Stimulated activated CD4-positive, alpha-beta T cell treated with anti-CD3 and anti-CD28 coated beads, Interleukin-12 subunit alpha, Interleukin-12 subunit beta, amount 100 ng/mL, for 48 hours (primary cell): Measurements from ENCODE around the gene EEF1A1.
A peak's percentile ranks its signal among the peaks of the same experiment; 100 is the strongest.
"Not testable (repeated sequence)": the region's sequence is repeated elsewhere in the genome, so short reads cannot be mapped to it uniquely, and the experiment has no call there.

Experiments
- DNase-seq, 3 donors: peaks; one replicate each; pipeline ENCODE4 v3.0.0-alpha.2; 2020; ENCODE audit warnings: low read depth in 2 of 3, low spot score in 1 of 3

The EEF1A1 gene

DNA sequence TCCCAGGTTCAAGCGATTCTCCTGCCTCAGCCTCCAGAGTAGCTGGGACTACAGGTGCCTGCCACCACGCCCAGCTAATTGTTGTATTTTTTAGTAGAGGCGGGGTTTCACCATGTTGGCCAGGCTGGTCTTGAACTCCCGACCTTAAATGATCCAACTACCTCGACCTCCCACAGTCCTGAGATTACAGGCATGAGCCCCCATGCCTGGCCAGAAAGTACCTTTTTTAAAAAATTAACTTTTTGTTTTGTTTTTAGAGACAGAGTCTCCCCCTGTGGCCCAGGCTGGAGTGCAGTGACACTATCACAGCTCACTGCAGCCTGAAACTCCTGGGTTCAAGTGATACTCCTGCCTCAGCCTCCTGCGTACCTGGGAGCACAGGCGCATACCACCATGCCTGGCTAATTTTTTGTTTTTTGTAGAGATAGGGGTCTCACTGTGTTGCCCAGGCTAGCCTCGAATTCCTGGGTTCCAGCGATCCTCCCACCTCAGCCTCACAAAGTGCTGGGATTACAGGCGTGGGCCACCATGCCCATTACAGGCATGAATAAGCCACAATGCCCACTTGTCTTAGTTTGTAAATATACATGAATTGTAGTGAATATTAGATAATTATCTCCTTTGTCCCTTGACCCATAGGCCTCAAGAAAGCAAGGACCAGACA, 17.4 kb upstream of the EEF1A1 start:
- DNase-seq, result no peak

- no peak for DNase-seq
These were observed 16.8 kb upstream of the EEF1A1 start for GRCh38 chr6:73537677-73538076.

DNA sequence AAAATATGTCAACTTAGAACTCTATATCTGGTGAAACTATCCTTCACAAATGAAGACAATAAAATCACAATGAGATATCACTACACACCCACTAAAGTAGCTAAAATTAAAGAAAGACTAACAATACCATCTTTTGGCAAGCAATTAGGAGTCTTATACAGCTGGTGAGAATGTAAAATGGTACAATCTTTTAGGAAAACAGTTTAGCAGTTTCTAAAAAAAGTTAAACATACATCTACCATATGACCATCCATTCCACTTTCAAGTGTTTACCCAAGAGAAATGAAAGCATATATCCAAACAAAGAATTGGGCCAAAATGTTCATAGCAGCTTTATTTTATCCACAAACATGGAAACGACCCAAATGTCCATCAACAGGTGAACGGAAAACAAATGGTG, 13.8 kb upstream of the EEF1A1 start:
- no peak for DNase-seq

GRCh38 chr6:73532293-73532692, 11.5 kb upstream of the EEF1A1 start:
- no peak for DNase-seq

DNA sequence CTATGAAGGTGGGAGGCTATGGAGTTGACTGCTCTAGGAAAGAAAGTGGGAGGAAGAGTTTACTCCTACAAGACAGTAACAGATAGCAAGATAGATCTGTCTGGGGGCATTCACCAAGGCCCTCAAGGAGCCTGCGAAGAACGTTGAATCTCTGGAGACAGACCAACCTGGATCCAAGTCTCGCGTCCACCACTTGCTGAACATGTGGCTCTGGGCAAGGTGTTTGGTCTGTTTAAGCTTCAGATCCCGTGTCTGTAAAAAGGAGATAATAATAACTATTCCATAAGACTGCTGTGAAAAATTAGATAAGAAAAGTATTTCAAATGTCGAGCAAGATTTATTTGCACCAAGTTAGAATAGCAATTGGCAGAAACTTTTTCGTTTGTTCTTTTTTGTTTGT, 8.1 kb upstream of the EEF1A1 start:
- DNase-seq, result no peak

DNA sequence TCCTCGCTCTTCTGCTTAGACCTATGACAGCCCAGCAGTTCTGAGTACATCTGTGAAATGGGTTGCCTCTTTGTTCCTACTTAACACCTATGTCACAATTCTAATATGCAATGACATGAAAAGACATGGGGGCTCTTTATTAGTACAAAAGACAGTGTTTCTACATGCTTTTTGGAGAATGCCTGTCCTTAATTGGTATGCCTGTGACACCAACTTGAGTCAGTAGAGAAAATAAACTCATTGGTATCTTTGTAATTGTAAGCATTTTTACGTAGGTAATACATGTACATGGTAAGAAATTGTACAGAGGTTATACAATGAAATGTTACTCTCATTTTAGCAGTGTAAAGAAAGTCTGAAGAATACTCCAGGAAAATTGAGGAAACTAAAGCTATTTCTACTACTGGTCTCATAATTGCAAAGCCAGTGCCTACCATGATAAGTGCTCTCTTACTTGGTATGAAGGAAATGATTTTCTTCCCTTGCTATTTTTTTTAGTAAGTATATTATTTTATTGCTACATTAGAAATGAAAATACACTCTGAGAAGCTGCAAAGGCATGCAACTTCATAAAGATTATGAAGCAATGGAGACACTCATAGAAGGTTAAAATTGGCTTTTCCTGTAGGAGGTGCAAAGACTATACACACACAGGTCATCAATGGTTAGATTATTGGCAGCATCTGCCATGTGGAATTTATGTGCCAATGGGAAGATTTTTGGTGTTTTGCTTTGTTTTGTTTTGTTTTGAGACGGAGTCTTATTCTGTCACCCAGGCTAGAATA, 4.9 kb upstream of the EEF1A1 start:
- no peak for DNase-seq

- DNase-seq, result peak; percentile 65 to 73 (median 69)
These were observed 2.7 kb upstream of the EEF1A1 start for GRCh38 chr6:73523434-73524123.

- peak; percentile 65 to 68 (median 67) for DNase-seq
These were observed 636 bp upstream of the EEF1A1 start for GRCh38 chr6:73521351-73521985.

DNA sequence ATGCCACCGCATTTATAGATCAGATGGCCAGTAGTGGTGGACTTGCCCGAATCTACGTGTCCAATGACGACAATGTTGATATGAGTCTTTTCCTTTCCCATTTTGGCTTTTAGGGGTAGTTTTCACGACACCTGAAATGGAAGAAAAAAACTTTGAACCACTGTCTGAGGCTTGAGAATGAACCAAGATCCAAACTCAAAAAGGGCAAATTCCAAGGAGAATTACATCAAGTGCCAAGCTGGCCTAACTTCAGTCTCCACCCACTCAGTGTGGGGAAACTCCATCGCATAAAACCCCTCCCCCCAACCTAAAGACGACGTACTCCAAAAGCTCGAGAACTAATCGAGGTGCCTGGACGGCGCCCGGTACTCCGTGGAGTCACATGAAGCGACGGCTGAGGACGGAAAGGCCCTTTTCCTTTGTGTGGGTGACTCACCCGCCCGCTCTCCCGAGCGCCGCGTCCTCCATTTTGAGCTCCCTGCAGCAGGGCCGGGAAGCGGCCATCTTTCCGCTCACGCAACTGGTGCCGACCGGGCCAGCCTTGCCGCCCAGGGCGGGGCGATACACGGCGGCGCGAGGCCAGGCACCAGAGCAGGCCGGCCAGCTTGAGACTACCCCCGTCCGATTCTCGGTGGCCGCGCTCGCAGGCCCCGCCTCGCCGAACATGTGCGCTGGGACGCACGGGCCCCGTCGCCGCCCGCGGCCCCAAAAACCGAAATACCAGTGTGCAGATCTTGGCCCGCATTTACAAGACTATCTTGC, 725 bp downstream of the EEF1A1 start:
- DNase-seq, result peak; percentile 72 to 81 (median 76)

DNA sequence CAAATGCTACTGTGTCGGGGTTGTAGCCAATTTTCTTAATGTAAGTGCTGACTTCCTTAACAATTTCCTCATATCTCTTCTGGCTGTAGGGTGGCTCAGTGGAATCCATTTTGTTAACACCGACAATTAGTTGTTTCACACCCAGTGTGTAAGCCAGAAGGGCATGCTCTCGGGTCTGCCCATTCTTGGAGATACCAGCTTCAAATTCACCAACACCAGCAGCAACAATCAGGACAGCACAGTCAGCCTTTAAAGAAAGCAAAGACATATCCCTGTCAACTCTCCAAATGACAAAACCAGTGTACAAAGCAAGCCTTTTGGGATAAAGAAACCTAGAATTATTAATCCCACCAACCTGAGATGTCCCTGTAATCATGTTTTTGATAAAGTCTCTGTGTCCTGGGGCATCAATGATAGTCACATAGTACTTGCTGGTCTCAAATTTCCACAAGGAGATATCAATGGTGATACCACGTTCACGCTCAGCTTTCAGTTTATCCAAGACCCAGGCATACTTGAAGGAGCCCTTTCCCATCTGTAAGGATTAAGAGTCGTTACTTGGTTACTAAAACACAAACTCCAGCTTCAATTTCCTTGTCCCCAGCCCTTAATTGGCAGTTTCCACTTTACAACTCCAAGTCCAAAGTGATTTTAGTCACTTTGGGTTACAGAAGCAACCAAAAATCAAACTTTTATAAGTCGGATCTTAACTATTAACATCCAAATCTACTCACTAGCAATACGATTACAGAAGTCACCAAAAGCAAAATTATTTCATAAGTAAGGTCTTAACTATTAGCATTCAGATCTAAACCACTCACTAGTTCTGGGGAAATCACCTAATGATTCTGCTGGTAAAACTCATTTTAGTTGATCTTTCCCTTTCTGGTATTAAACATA, 1.6 kb downstream of the EEF1A1 start:
- DNase-seq, result not testable (repeated sequence)

DNA sequence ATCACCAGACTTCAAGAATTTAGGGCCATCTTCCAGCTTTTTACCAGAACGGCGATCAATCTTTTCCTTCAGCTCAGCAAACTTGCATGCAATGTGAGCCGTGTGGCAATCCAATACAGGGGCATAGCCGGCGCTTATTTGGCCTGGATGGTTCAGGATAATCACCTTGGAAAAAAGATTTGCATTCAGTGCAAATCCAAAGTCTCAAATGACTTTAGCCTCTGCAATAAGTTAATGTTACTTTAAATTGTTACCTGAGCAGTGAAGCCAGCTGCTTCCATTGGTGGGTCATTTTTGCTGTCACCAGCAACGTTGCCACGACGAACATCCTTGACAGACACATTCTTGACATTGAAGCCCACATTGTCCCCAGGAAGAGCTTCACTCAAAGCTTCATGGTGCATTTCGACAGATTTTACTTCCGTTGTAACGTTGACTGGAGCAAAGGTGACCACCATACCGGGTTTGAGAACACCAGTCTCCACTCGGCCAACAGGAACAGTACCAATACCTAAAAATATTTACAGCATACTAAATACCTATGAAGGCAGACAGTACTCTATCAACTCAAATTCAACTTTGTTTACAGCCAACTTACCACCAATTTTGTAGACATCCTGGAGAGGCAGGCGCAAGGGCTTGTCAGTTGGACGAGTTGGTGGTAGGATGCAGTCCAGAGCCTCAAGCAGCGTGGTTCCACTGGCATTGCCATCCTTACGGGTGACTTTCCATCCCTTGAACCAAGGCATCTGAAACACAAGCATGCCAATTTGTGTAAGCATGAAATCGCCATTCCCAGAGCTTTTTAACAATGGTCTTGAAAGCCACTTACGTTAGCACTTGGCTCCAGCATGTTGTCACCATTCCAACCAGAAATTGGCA, 2.5 kb downstream of the EEF1A1 start:
- not testable (repeated sequence) for DNase-seq

DNA sequence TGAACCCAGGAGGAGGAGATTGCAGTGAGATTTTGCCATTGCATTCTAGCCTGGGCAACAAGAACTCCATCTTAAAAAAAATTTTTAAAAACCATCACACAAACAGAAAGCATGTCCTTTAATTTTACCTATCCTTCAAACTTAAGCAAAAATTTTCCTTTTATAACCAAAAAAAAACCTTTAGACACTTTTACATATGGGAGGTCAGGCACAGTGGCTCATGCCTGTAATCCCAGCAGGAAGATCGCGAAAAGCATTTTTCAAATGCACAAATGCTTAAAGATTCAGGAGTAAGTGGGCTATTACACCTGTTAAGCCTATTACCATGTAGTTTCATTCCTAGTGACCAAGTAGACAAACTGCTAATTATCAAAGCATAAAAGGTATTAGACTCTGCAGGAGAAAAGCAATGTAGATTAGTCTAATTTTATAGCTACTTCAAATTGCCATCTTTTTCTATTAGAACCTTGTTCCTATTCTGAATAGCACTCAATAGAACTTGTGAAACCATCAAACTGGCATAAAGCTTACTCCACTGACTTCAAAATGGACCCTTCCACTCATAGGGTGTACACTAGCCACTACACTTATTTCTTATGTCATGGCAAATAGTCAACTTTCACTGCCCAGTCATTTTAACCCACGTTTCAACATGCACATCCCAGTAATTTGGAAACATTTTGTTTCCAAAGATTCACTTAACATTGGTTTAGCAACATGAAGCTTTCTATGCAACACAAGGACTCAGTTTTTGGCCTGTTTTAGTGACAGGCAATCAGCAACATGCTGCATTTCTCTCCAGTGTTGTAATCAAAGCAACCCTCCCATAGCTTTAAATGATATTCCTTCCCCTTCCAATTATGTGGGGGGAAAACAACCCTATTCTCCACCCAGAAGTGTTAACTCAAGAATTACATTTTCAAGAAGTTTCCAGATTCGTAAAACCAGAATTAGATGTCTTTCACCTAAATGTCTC, 4.0 kb downstream of the EEF1A1 start:
- peak in 1 of 3 donors; percentile 24 for DNase-seq

DNA sequence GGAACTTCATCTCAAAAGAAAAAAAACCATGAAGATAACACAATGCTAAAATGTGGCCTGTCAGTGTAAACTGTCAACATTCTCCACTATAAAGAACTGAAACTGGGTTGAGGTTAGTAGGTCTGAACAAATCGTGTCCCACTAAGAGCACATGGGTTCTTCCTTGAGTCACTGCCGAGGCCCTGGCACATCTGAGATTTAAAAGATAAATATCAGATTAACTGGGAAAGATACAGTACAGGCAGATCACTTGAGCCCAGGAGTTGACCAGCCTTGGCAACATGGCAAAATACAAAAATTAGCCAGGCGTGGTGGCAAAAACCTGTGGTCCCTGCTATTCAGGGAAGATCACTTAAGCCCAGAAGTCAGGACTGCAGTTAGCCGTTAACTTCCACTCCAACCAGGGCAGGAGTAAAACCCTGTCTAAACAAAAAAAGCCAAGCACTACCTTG, 5.6 kb downstream of the EEF1A1 start:
- peak in 1 of 3 donors; percentile 39 for DNase-seq

DNA sequence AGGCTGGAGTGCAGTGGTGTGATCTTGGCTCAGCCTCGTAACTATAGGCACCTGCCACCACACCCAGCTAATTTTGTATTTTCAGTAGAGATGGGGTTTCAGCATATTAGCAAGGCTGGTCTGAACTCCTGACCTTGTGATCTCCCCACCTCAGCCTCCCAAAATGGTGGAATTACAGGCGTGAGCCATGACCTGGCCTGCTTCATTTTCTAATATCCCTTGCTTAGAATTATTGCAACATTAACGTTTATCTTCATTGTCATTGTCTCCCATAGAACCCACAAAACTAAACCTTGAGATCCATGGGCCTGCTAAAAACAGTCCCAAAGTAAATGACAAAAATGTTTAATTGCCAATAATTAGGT, 6.1 kb downstream of the EEF1A1 start:
- peak in 1 of 3 donors; percentile 21 for DNase-seq

DNA sequence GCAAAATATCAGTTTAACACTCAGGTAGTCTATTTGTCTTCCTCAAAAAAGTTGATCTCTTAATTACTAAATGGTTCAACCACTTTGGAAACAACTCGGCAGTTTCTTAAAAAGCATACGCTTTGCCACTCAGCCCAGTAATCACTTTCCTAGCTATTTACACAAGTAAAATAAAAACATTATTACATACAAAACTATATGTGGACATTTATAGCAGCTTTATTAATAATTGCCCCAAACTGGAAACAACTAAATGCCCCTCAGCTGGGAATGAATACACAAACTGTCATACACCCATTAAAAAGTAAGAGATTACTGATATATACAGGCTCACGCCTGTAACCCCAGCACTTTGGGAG, 7.4 kb downstream of the EEF1A1 start:
- peak in 1 of 3 donors; percentile 8 for DNase-seq

DNA sequence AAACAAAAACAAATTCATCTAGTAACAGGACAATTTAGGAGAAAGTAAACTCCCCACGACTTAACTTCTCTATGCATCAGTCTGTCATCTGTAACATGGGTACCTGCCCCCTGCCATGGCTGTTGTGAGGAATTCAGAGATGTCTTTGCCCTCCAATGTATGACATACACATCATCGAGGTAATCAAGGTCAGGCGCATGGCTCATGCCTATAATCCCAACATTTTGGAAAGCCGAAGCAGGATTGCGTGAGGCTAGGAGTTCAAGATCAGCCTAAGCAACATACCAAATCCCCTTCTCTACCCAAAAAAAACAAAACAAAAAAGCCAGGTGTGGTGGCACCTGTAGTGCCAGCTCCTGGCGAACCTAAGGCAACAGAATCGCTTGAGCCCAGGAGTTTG, 9.0 kb downstream of the EEF1A1 start:
- no peak for DNase-seq

DNA sequence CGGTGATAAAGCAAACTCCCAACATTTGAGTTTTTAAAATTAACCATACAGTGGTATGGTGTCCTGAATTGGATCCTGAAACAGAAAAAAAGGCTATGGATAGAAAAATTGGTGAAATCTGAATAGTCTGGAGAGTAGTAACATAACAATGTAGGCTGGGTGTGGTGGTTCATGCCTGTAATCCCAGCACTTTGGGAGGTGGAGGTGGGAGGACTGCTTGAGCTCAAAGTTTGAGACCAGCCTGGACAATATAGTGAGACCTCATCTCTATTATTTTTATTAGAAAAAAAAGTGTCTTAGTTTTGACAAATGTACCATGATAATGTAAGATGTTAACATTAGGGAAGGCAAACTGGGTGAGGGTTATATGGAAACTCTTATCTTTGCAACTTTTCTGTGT, 11.0 kb downstream of the EEF1A1 start:
- DNase-seq, result no peak

- DNase-seq, result no peak
These were observed 12.1 kb downstream of the EEF1A1 start for GRCh38 chr6:73508776-73509175.
